Stimulated activated naive CD4-positive, alpha-beta T cell (primary cell): ENCODE results near the gene VWA8.
"Not testable (repeated sequence)": the region's sequence is repeated elsewhere in the genome, so short reads cannot be mapped to it uniquely, and the experiment has no call there.

Experiments
- DNase-seq, 6 experiments: peaks; one replicate each; lab custom pipeline; 2025; lab: John Stamatoyannopoulos, UW

Gene VWA8

GRCh38 chr13:41745496-41745895, 215.4 kb downstream of the VWA8 start:
- DNase-seq, result not testable (repeated sequence)

GRCh38 chr13:41742917-41743552, 217.9 kb downstream of the VWA8 start:
- no peak for DNase-seq

DNA sequence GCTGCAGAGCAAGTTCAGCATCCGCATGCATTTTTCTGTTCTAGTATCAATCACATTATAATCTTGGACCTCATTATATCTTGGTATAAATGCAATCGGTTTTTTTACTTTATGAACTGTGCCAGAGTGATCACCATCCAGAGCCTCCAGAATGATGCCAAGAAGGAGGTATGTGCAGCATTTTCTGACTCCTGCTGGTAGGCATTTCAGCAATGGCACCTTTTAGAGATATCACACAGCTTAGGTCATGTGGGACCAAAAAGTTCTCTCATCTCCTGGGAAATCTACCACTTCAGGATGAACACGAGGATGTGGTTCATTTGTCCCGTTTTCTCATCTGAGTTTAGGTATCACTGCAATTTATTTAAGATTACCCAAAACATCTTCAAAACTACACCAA, 220.4 kb downstream of the VWA8 start:
- DNase-seq, result no peak

- no peak for DNase-seq
Measured at GRCh38 chr13:41722684-41723535, 238.0 kb downstream of the VWA8 start.

DNA sequence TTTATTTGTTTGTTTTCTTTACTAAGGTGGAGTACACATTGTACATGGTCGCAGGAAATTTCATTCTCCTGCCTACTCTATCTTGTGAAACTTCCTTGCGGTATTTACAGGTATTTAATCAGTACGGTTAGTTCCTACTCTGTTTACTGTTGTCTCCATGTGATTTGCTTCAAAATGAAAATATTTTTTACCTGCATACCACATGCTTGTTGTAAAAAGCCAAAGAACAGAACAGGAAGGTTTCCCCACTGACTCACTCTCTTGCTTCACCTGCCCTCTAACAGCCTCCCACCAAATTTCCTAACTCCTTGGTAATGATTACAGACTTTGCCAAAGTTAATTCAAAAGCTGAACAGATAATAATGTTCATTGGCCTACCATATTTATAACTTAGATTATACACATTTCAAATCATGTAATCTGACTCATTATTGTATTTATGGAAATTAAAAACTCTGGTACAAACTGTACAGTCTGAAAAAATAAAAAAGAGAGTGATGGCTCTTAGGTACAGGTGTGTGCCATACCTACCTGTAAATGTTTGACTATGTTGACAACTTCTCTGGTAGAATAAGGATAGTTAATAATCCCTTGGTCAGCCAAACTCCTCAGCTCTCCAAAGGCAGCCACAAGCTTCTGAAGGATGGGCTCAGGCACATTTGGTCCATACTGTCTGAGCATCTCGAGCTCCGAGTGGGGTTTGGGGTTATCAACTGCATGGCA, 239.9 kb downstream of the VWA8 start:
- no peak for DNase-seq

- no peak for DNase-seq
Measured at GRCh38 chr13:41716236-41716635, 244.7 kb downstream of the VWA8 start.

GRCh38 chr13:41713405-41713804, 247.5 kb downstream of the VWA8 start:
- DNase-seq, result no peak

GRCh38 chr13:41710771-41711170, 250.1 kb downstream of the VWA8 start:
- no peak for DNase-seq

DNA sequence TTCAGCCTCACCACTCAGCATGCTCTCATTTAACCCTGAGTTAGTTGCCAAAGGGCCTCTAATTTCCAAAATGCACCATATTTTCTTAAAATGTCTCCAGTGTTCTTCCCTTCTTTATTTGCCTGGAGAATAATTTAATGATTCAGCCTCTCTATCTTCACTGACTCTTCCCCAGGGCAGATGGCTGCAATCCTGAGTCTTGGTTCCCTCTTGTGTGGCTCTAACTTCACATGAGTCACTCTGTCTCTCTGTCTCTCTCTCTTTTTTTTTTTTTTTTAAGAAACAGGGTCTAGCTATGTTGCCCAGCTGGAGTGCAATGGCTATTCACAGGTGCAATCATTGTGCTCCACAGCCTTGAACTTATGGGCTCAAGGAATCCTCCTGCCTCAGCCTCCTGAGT, 251.4 kb downstream of the VWA8 start:
- no peak for DNase-seq

DNA sequence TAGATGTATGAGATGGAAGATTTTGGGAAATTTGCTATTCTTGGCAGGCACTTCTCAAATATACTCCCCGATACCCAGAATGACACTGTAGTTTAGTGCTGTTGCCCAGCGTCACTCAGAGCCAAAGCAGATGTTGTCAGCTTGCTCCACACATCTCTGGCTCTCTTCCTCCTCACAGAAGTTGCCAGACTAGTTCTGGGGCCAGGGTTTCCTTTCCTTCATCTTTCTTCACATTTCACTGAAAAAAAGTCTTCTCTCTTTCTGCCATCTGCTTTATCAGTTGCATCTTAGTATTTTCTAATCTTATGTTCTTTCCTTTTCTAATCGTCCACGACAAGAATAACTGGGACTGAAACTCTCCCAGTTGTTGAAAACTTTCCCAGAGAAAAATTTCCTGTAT, 252.2 kb downstream of the VWA8 start:
- DNase-seq, result no peak

- no peak for DNase-seq
Measured at GRCh38 chr13:41707194-41707821, 253.6 kb downstream of the VWA8 start.

GRCh38 chr13:41706152-41706551, 254.8 kb downstream of the VWA8 start:
- no peak for DNase-seq

DNA sequence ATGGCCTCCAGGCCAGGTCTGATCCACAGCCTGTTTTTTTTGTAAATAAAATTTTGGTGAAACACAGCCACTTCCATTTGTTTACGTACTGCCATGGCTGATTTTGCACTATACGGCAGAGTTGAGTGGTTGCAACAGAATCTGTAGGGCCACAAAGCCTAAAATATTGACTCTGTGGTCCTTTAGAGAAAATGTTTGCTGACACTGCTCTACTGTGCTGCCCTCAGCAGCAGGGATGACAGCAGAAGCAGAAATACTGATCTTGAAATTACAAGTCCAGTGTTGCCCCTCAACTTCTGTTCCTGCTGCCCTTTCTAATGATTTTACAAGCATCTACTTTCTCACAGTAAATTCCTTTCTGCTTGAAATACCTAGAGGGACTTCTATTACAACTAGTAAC, 258.4 kb downstream of the VWA8 start:
- no peak for DNase-seq

- DNase-seq, result no peak
Measured at GRCh38 chr13:41701676-41702075, 259.2 kb downstream of the VWA8 start.

DNA sequence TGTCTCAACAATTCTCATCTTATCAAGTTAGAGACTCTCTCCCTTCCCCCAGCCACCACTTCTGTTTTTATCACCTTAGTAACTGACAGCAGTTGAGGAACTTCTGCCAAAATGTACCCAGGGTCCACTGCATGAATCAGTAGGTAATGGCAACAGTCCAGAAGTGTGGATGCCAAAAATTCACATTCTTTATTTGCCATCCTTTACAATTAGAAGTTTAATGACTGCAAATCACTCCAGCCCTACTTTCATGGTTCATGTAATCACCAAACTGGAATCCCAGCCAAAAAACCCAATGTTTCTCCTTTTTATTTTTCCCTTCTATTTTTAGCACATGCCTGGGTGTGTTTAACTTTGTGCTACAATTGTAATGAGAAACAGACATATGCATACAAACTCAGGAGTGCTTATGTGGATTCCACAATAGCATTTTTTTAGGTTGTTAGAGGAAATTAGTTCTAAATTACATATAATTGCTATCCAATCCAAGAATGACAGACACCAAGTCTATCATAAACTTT, 260.1 kb downstream of the VWA8 start:
- no peak for DNase-seq

GRCh38 chr13:41699759-41700158, 261.1 kb downstream of the VWA8 start:
- DNase-seq, result no peak

GRCh38 chr13:41697578-41697977, 263.3 kb downstream of the VWA8 start:
- no peak for DNase-seq

GRCh38 chr13:41696163-41697003, 264.5 kb downstream of the VWA8 start:
- no peak for DNase-seq

- DNase-seq, result no peak
Measured at GRCh38 chr13:41694545-41695301, 266.2 kb downstream of the VWA8 start.

GRCh38 chr13:41693434-41693833, 267.5 kb downstream of the VWA8 start:
- no peak for DNase-seq

GRCh38 chr13:41691274-41691673, 269.6 kb downstream of the VWA8 start:
- DNase-seq, result no peak
